Dermis blood vessel endothelial cell (primary cell): ENCODE measurements around the gene SLC18A2. TPM values are rescaled to one million over a fixed set of nuclear protein-coding genes. Genes with fewer than 3 reads are reported as not detected.
A peak's percentile ranks its signal among the peaks of the same experiment; 100 is the strongest.
"Not testable (repeated sequence)": the region's sequence is repeated elsewhere in the genome, so short reads cannot be mapped to it uniquely, and the experiment has no call there.

Experiments
- DNase-seq: peaks from one replicate; pipeline ENCODE4 v3.0.0; 2010
- total RNA-seq: library from RNA; depleted of rRNA; stranded (reverse); fragments of >200 nt; gene quantifications from 2 replicates; pipeline ENCODE4 v1.2.3, GENCODE V29; 2014

SLC18A2 gene
- total RNA-seq, 1 donor from 2014 or later: not detected

DNA sequence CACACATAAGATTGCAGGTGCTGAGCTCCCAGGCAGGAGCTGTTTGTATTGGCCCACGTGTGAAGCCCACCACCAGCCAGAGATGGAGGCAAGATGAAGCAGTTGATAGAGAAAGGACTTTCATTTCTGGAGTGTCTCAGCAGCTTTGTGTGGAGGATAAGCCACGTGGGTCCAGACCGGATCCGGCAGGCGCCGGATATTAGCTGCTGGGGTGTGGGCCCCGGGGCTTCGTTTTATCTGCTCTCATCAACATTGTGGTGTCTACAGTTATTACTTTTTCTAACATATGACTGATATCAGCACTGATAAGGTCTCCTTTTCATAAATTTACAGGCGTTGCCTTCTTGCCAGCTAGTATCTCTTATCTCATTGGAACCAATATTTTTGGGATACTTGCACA, 25.5 kb downstream of the SLC18A2 start:
- DNase-seq: no peak

DNA sequence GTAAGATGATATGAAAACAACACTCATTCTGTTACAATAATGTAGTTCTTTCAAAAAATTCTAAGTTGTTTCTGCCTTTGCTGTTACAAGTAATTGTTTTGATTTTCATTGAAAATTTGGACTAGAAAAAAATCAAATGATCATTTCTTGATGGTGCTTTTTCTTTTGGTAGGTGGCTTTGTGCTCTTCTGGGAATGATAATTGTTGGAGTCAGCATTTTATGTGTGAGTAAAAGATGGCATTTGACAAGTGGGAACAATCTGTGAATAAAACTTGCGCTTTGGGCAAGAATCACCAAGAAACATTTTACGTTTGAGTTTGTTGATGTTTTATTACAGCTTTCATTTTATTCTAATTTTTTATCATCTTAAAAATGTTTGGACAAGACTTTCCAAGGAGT, 25.9 kb downstream of the SLC18A2 start:
- no peak for DNase-seq

DNA sequence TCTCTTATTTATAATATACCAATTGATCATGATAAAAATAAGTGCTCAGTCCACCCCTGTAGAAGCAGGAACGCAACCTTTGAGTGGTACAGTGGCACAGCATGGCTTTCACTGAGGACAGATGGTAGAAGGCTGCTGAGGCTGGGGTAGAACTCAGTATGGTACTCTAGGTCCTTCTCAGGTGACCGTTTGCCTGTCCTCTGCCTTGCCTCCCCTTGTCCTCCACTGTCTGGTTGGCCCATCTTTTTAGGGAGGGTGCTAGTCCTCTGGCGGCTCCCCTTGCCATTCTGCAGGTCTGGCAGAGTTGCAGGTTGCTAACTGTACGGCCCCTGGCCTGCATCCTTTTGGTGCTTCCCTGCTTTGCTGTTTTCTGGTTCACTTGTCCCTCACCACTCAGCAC, 27.3 kb downstream of the SLC18A2 start:
- DNase-seq: no peak

DNA sequence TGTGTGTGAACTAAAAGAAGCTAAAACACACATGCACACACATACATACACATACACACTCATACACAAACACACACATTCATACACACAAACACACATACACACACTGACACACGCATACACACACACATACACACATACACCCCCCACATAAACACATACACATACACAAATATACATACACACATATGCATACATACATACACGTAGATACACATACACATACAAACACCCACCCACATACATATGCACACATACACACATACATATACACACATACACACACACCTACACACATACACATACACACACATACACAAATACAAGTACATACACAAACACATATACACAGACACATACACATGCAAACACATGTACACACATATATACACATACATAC, 28.0 kb downstream of the SLC18A2 start:
- no peak for DNase-seq

DNA sequence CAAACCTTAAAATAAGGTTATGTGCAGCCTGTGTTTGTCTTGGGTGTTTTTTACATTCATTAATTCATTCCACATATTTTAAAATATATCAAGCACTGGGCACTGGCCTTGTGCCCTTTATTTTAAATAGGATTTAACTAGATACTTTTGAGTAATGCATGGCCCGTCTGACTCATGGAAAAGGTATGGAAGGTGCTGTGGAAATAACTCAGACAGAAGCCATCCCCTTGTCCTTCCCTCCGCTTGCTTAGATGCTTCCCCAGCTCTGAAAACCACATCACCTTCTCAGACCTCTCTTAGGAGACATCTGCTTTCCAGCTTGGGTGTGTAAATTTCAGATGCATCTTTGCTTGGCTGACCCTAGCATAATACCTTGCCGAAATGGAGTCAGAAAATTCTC, 30.5 kb downstream of the SLC18A2 start:
- no peak for DNase-seq

DNA sequence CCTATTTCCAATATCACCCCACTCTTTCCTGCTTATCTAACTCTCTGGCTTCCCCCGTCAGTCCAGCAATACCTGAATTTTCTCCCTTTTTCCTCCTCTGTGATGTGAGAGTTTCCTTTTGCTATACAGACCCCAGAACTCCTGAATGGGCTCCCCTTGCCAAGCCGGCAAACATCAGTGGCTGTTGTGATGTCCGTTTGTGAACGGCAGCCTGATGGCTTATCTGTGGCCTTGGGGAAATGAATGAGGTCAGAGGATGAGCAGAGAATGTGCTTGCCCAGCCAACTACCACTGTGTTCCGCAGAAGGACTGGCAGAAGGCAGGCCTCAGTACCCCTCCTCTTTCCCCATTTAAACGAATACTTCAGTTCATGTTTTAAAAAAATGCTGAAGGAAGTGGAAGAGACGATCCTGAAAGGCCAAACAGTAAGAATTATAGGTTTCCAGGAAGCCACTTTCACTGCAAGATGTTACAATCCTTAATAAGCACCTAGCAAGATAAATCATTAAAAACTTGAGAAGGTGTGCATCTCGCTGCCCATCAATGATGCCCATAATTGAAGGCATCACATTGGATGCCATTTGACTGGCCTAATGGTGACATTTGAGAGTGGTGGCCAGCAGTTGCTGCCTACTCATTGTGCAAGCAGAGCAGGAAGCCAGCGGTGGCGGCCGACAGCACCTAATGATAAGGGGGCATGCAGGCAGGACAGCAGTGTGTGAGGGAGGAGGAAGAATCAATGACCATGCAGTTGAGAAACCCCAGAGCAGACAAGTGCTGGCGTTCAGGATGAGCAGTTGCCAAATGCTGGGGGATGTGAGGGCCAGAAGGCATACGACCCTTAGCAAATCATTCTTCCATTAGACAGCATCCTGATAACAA, 31.5 kb downstream of the SLC18A2 start:
- no peak for DNase-seq

DNA sequence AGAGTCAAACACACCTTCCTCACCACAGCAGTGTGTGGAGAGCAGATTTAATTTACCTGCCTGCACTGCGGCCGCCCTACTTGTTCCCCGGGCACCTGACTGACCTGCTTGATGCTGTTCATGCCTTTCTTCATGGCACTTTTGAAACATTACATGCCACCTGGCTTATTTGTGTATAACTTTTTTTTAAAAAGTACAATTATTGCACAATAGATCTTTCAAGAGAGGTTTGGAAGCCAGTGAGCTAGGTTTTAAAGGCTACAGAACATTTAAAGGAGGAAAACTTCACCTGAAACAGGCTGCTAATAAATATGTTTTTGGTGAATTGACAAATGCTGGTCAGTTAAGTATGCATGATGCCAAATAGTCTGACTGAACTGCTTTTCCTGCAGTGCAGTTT, 33.1 kb downstream of the SLC18A2 start:
- no peak for DNase-seq

DNA sequence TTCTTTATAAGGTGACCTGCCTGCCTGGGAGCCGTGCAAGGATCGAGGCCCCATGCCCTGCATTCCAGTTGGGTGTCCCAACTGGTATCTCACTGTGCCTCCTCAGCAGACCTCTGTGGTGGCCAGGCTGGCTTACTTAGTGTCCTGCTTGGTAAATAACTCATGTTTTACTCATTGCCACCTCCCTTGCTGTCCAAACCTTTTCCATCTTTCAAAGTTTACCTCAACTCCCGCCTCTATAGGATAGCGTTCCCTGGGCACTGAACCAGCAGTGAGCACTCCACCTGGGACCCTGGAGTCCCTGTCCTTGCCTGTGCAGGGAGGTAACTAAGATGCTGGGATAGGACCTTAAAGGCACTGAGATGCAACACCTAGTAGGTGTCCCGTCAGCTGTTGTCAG, 33.6 kb downstream of the SLC18A2 start:
- no peak for DNase-seq

DNA sequence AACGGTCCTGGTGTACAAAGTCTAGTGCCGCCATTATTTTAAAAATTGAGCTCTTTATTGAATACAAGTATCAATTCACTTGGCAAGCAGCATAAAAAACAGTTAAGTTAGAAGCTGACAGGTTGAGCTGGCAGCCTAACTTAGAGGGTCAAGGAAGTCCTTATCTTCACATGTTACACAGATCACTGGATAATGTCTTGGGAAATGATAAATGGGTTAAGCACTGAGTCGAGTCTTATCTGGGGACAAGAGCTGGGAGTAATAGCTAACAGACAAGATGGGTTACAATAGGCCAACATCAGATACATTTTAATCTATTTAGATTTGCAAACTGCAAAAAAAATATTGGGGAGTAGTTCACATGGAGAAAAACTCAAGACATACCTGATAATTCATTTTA, 34.2 kb downstream of the SLC18A2 start:
- DNase-seq: no peak

DNA sequence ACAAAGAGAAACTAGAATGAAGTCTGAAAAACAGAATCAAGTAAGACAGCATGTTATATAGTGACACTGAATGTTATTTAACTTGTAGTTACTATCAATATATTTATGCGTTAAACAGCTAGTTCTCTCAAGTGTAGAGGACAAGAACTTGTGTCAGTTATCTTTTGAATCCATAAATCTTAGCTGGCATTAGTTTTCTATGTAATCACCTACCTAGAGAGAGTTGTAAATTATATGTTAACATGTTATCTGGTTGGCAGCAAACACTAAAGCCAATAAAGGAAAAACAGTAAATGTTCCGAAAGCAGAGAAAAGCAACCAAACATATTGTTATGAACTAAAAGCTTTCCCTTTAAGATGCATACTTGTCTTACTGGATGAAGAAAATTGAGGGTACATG, 36.8 kb downstream of the SLC18A2 start:
- no peak for DNase-seq

DNA sequence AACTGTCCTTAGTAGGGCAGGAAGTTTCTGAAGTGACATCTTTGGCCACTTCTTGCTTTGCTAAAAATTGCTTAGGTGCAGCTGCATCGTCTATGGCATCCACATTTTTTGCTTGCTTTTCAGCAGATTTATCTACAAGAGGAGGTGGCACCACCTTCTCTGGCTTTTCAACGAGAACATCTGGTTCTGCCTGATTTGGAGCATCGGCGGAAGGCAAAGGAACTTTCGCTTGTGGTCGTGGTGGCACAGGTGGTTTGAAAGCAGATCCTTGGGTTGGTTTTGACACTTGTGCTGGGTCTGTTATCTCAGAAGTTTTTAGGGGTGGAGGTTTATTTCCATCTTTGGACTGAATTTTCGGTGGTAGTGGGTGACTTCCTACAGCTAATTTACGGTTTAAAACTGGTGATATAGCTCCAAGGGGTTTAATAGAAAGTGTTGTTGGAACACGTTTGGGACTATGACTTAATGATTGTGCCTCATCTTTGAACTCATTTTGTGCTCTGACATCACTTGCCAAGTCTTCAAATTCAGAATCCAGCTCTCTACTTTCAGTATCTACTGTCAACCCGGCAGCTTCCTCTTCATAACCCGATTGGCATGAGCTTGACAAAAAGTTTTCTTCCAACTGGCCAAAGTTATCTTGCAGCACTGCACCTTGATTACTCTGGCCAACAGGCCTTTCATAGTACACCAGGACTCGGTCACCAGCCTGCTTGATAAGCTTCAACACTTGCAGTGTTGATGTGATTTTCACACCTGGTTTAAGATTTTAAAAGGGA, 44.0 kb downstream of the SLC18A2 start:
- no peak for DNase-seq

DNA sequence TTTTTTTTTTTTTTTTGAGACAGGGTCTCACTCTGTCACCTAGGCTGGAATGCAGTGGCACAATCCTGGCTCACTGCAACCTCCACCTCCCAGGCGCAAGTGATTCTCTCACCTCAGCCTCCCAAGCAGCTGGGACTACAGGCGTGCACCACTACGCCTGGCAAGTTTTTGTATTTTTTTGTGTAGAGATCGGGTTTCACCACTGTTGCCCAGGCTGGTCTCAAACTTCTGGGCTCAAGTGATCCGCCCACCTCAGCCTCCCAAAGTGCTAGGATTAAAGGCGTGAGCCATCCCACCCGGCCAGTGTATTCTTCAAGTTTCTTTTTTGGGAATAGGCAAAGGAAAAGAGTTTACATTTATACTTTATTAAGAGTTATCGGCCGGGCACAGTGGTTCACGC, 50.0 kb downstream of the SLC18A2 start:
- not testable (repeated sequence) for DNase-seq

DNA sequence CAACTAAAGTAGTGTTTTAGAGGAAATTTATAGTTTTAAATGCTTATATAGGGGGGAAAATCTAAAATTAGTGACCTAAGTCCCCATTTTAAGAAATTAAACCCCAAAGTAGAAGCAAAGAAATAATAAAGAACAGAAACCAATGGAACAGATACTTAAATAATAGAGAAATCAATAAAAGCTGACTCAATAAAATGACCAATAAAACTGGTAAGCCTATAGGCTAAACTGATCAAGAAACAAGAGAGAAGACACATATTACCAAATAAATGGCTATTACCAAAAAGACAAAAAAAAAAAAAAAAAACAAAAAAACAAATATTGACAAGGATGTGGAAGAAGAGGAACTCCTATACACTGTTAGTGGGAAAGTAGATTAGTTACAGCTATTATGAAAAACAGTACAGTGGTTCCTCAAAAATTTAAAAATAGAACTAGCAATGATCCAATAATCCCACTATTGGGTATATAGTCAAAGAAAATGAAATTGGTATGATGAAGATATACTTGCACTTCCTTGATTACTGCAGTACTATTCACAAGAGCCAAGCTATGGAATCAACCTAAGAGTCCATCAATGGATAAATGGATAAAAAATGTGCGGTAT, 53.2 kb downstream of the SLC18A2 start:
- no peak for DNase-seq

DNA sequence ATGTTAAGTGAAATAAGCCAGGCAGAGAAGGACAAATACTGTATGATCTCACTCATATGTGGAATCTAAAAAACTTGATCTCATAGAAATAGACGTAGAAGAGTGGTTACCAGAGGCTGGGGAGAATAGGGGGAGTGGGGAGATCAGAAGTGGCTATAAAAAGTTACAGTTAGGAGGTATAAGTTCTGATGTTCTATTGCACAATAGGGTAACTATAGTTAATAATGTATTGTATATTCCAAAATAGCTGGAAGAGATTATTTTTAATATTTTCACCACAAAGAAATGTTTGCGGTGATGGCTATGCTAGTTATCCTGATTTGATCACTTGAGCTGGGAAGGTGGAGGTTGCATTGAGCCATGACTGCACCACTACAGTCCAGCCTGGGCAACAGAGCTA, 53.8 kb downstream of the SLC18A2 start:
- DNase-seq: no peak

DNA sequence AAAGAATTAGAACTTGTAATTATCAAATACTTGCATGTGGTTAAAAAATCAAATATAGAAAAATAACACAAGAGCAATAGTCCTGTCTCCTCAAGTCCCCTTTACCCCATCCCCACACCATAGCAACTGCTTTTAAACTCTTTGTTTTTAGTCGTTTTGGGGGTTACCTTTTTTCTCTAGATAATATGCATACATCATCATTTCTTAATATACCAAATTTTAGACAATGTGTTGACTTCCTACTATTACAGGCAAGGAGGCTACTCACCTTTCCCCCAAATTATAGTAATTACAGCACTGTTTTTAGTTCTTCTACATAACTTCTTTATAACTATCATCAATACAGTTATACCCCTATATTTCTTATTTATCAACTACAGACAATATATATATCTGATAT, 57.3 kb downstream of the SLC18A2 start:
- no peak for DNase-seq

DNA sequence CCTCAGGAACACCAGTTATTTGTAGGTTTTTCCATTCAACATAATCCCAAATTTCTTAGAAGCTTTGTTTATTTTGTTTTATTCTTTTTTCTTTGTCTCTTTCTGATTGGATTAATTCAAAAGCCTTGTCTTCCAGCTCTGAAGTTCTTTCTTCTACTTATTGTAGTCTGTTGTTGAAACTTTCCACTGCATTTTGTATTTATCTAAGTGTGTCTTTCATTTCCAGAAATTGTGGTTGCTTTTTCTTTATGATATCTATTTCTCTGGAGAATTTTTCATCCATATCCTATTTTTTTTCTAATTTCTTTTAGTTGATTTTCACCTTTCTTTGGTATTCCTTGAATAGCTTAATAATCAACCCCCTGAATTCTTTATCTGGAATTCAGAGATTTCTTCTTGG, 58.5 kb downstream of the SLC18A2 start:
- DNase-seq: no peak

DNA sequence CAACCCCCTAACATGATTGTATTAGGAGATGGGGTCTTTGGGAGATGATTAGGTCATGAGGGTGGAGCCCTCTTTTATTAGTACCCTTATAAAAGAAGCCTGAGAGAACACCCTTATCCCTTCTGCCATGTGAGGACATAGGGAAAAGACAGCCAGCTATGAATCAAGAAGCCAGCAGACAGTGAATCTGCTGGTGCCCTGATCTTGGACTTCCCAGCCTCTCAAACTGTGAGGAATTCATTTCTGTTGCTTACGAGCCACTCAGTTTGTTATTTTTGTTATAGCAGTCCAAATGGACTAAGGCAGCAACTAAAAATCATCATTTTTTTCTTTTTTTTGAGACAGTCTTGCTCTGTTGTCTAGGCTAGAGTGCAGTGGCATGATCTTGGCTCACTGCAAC, 59.8 kb downstream of the SLC18A2 start:
- no peak for DNase-seq

DNA sequence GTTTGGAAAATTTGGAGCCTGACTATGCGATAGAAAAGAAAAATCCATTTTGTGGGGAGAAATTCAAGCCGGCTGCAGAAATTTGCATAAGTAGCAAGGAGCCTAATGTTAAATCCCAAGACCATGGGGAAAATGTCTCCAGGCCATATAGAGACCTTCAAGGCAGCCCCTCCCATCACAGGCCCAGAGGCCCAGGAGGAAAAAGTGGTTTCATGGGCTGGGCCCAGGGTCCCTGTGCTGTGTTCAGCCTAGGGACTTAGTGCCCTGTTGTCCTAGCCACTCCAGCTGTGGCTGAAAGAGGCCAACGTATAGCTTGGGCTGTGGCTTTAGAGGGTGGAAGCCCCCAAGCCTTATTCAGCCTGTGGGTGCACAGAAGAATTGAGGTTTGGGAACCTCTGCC, 62.5 kb downstream of the SLC18A2 start:
- DNase-seq: not testable (repeated sequence)

DNA sequence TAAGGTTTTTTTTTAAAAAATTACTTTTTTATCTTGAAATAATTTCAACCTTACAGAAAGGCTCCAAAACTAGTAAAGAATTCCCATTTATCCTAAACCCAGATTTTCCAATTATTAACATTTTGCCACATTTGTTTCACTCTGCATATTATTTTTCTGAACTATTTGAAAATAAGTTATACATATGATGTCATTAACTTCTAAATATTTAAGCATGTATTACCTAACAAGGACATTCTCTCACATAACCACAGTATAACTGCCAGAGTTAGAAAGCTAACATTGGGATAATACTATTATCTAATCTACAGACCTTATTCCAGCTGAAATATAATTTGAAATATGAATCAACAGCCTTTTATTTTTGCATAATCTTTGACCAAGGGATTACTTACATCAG, 65.8 kb downstream of the SLC18A2 start:
- no peak for DNase-seq

DNA sequence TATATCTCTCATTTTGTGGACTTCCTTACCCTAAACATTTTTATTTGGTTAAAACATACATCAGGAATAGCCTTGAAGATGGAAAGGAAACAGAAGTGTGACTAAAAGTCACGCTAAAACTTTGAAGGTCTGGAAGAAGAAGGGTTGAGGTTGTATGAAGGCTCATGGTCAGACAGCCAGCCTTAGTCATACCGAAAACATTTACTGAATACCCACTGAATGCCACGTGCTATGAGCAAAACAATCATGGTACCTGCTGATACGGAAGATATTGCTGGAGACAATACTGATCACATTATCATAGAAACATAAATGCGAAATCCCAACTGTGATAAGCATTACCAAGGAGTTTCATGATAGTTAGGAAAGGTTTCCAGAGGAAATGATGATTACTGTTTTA, 70.3 kb downstream of the SLC18A2 start:
- no peak for DNase-seq

DNA sequence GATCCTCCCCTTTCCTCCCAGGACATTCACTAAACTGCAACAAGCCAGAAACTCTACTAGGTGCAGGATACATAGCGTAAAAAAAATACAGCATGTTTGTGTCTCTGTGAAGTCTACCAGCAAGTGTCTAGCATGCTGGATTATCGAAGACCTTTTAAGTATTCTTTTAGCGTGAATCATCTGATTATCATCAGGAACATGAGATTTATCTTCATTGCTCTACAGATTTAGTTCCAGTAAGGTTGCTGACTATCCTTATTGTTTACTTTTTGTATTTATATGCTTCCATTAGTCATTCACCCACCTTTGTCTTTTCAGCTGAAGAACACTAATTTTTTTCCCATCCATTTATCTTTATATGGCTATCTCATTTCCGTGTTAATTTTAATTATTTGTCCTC, 71.5 kb downstream of the SLC18A2 start:
- no peak for DNase-seq

DNA sequence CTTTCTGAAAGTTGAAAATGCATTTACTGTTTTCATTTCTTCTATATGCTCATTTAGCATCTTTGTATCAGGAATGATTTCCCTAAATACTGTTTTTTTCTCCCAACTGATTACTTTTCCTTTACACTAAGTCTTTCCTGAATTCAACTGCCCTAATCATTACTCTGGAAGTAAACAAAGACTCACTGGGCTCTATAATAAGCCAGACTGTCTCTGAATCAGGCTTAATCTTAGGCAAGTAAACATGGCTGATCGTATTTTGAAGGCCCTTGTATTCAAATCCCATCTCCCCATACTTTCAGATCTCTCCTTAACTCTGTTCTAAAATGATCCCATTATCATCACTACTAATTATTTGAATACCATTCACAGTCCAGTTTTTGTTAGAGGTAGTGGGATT, 72.7 kb downstream of the SLC18A2 start:
- no peak for DNase-seq

DNA sequence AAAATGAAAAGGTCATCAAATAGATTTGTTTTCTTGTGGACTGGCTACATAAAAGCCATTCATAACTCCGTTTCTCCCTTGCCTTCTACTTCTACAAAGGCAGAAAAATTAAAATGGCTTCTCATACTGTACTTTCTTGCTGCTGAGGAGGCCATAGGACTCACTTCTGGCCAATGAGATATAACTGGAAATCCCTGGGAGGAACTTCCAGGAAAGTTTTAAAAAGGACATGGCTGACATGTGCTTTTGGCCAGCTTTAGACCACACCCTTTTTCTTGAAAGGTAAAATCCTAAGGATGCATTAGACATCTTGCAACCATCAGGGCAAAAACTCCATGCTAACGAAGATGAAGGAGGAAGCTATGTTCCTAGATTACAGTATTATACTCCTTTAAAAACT, 75.8 kb downstream of the SLC18A2 start:
- no peak for DNase-seq

DNA sequence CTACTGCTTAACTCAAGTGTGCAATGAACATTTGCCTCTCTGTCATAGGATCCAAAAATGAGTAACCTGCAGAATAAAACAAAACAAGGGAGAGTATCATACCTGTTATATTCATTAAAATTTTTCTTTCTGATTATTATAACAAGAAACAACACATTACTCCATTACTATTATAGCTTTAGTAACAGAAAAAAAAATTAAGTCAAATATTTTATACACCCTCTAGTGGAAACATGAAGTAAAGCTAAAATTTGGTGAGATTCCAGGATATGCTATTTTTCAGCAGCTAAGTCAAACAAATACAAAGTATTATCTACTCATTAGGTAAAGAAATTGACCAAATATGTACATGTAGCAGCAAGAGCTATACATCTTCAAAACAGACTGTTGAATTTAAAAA, 78.0 kb downstream of the SLC18A2 start:
- DNase-seq: peak; percentile 21
